ENCODE results near the gene PHACTR3.

The PHACTR3 gene

GRCh38 chr20:59620860-59621505 is 16.6 kb downstream of the PHACTR3 start:
- DNase-seq (ENCODE audit: low spot score), result no peak

DNA sequence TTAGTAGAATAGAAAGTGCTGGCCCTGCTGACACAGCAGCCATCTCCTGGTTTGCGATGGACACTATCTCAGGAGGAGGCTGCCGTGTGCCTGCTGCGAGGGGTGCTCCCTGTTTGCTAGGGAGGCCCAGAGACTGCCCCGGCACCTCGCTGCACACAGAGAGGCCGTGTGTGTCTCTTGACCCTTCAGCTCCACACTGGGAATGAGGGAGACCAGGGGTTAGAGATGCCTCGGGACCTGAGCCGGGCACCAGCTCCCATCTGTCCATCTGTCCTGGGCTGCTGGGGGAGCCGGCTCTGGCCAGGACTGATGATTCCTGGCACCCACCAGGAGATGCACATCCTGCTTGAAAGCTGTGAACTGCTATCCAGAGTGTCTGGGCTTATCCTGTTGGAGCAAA is 18.2 kb downstream of the PHACTR3 start:
- DNase-seq (ENCODE audit: low spot score), result no peak

DNA sequence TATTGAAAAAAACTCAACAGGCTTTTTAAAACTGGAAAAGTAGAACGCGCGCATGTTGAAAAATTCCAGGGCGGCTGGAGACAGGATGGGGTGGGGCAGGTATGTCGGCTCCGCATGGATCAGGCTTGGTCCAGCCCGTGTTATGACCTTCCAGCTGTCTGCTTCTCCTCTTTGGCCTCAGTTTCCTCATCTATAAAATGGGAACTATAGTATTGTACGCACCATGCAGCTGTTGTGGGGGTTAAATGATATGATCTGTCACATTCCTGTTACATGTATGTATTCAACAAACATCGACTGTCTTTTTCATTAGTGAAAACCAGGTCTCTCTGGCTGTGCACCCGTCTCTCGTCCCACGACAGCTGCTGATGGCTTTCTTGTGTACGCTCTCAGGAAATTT is 18.8 kb downstream of the PHACTR3 start:
- DNase-seq (ENCODE audit: low spot score), result no peak

DNA sequence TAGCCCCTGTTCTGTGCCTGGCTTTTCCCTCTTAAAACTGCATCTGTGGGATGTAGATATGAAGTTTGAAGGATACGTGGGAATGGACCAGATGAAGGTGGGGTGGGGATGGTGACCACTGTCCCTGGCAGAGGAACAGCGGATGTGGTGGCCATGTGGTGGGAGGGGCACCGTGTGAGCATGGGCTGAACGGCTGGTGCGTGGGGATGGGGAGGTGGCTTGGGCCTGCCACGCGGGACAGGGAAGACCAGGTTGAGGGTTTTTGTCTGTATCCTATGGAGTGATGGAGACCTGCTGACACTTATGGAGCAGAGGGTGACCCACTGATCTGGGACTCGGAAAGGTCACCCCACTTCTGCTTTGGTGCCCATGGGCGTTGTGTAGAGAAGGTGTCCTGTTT is 19.2 kb downstream of the PHACTR3 start:
- DNase-seq (ENCODE audit: low spot score), result no peak

DNA sequence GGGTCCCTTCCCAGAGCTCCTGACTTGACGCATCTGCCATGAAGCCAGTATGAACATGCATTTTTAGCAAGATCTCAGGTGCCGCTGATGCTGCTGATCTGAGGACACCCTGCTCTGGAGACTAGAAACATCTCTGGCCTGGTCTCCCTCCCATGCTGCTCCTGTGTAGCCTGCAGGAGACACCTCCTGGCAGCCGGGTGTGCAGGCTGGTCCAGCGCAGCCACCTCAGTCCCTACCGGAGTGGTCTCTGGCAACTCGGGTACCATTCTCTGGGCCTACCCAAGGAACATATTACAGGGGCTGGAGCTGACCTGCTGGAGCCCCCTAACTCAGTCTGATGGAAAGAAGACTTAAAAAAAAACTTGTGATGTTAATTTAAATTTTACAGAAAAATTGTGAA is 20.1 kb downstream of the PHACTR3 start:
- DNase-seq (ENCODE audit: low spot score), result no peak

DNA sequence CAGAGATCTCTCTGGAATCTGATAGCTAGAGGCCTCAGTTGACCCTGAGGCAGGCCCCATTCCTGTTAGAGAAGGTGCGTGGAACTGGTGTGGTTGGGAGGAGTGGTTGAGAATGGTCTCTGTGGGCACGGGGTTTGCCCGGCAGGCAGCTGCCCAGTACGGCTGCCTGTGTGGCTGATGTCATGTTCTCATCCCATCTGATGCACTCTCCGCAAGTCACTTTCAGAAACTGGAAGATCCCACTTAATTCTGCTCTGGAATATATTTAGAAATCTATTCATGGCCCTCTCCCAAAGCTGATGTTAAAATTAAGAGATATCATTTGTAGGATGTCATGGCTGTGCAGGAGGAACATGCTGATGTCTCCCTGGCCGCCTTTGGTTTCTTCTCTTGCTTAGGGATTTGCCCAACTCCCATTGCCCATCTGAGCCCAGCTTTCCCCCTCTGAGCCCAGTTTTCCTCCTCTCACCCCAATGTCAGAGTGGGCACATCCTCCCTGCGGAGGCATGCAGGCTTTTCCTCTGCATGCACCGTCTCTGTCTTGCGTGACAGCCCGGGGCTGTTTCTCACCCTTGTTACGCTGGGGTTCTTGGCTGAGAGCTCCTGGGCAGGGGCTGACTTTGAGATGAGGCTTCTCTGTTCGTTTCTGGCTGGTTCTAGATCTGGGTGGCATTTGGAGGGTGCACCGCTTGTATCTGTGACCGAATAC is 21.0 kb downstream of the PHACTR3 start:
- no peak for DNase-seq (ENCODE audit: low spot score)

DNA sequence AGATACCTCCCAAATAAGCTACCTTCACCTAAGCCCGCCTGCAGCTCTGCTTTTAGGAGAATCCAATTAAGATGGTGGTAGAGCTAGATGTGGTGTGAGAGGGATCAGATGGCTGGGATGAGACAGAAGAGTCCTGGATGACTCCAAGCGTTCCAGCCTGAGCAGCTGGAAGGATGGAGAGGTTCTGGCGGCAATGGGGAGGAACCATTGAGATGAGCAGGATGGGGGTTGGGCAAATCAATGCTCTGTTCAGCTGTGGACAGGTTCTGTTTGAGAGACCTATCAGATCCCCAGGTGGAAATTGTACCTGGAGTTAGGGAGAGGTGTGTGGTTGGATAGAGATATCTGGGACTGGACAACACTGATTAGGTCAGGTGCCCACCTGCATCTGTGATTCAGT is 23.0 kb downstream of the PHACTR3 start:
- no peak for DNase-seq (ENCODE audit: low spot score)

DNA sequence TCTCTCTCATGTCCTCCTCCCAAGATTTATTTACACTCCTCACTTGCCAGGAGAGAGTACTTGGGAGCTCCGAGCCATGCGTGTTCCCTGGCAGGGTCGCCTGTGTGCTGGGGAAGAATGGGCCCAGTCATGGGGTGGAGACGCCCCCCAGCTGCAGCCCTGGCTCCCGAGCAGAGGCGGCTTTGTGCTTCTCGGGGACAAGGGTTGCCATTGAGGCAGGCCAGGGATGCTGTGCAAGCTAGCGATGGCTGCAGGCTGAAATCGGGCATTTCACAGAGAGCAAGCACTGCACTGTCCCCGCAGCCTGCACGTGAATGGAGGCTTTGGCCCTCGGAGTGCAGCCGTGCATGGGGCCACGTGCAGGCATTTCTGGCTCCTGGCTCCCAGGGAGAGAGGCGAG is 23.8 kb downstream of the PHACTR3 start:
- no peak for DNase-seq (ENCODE audit: low spot score)

DNA sequence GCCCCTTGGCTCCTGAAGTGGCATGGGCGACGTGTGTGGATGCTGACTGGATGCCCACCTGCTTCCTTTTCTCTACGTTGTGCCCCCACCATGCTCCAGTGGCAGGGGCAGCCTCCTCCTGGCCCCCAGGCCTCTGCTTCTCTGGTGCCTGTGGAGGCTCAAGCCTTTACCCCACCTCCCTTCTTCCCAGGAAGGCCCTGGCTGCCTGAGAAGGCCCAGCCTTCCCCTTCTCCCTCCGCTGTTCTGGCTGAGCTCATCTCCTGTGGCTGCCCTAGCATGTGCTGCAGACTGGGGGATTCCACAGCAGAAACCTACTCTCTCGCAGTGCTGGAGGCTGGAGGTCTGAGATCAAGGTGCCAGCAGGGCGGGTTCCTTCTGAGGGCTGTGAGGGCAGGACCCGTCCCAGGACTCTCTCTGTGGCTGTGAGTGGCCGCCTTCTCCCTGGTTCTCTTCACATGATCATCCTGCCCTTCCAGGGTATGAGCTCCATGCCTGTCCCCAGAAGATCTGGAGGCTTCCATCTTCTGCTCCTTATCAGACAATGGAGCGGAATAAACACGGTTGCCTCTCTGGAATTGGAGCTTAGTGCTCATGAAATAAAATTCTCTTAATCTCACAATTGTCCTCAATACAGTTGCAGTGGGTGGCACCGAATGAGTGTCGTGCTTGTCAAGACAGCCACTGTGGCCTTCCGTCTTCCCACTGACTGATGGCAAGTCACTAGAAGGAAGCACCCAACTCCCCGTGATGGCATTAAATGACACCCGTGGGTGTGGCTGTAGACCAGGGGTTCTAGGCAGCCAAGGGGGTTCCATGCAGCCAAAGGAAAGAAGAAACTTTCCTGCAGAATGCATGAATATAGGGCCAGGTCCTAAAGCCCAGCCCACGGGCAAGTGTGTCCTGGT is 25.1 kb downstream of the PHACTR3 start:
- DNase-seq (ENCODE audit: low spot score), result no peak

GRCh38 chr20:59630526-59630925 is 26.2 kb downstream of the PHACTR3 start:
- no peak for DNase-seq (ENCODE audit: low spot score)

- DNase-seq (ENCODE audit: low spot score), result no peak
These were observed 27.6 kb downstream of the PHACTR3 start for GRCh38 chr20:59631751-59632540.

GRCh38 chr20:59632541-59633113 is 28.3 kb downstream of the PHACTR3 start:
- no peak for DNase-seq (ENCODE audit: low spot score)

GRCh38 chr20:59633656-59634251 is 29.4 kb downstream of the PHACTR3 start:
- no peak for DNase-seq (ENCODE audit: low spot score)

GRCh38 chr20:59634435-59635005 is 30.2 kb downstream of the PHACTR3 start:
- DNase-seq (ENCODE audit: low spot score), result no peak

- no peak for DNase-seq (ENCODE audit: low spot score)
These were observed 32.5 kb downstream of the PHACTR3 start for GRCh38 chr20:59636766-59637370.

- DNase-seq (ENCODE audit: low spot score), result no peak
These were observed 35.9 kb downstream of the PHACTR3 start for GRCh38 chr20:59640267-59640666.

DNA sequence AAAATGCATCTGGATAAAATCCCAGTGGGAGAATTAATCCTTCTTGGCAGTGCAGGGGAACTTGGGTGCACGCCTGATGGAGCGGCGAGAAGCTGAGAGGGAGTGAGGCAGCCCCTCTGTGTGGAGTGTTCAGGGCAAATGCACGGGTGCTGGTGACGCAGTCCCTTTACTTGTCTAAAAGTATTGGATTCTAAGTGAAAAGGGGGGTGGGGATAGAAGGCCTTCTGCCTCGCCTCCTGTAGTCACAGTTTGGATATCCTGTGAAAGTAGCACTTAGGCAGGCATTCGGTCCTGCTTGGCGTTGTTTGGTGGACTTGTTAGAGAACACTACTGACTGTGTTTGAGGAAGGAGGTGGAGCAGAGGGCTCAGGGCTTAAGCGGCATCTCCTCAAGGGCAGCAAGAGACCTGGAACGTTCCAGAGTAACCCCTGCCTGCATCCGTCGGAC is 39.3 kb downstream of the PHACTR3 start:
- no peak for DNase-seq (ENCODE audit: low spot score)

GRCh38 chr20:59644371-59644939 is 40.1 kb downstream of the PHACTR3 start:
- DNase-seq (ENCODE audit: low spot score), result no peak

DNA sequence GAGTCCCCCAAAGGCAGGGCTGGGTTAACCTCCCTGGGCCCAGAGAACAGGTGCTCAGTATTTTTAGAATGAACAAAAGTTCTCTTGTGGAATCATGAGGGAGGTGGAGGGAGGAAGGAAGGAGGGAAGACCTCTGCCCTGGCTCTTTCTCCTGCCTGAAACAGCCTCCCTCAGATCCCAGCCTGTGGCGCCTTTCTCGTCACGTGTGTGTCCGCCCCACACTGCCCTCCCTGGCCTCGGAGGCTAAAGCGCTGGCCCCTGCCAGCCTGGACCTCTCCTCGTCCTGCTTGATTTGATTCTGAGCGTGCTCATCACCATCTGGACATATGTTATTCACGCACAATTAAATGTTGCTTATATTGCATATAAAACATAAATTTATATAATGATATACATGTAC is 40.9 kb downstream of the PHACTR3 start:
- DNase-seq (ENCODE audit: low spot score), result no peak

DNA sequence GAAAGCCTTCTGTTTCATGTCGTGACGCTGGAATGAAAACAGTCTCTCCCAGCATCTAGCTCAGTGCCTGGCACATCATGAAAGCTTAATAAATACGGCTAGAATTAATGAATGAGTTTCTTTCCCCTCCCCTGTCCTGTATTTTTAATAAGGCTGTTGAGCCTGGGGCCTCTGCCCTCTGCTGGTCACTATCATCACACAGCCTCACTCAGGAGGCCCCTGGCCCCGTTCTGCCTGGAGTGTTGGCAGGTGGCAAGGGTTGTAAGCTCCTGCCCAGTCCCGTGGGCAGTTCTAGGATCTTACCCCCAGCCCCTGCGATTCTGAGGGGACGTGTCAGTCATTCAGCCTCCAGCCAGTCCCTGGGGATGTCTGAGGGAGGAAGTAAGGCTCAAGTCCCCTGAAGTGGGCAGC is 41.4 kb downstream of the PHACTR3 start:
- DNase-seq (ENCODE audit: low spot score), result no peak
